Neural cell (in vitro differentiated cells): Measurements from ENCODE around the gene LGALS9C.
"Not testable (repeated sequence)": the region's sequence is repeated elsewhere in the genome, so short reads cannot be mapped to it uniquely, and the experiment has no call there.

ENCODE experiments used
- EP300 ChIP-seq: fragments of 450-650 bp; conservative IDR thresholded peaks from 2 replicates; pipeline ENCODE4 v1.6.1; 2014; ENCODE audit warnings: antibody characterized with exemption, mild to moderate bottlenecking, moderate library complexity; ENCODE audit not compliant: poor library complexity, severe bottlenecking
- EZH2 ChIP-seq: fragments of 200-600, 300-800 bp; shearing (Covaris generic), sonication (generic); IDR thresholded peaks from 2 replicates; pipeline ENCODE4 v1.6.1; 2014; ENCODE audit warnings: antibody characterized with exemption, low read length, borderline replicate concordance, mild to moderate bottlenecking; ENCODE audit not compliant: insufficient read depth, poor library complexity, severe bottlenecking
- MXI1 ChIP-seq: fragments of 450-650 bp; conservative IDR thresholded peaks from 2 replicates; pipeline ENCODE4 v1.6.1; 2014; ENCODE audit warnings: antibody characterized with exemption, mild to moderate bottlenecking; ENCODE audit not compliant: poor library complexity, severe bottlenecking
- POLR2AphosphoS5 ChIP-seq: IDR thresholded peaks from 2 replicates; pipeline ENCODE4 v1.6.1; 2012
- RAD21 ChIP-seq: fragments of 450-650 bp; conservative IDR thresholded peaks from 2 replicates; pipeline ENCODE4 v1.6.1; 2014; ENCODE audit warnings: antibody characterized with exemption, mild to moderate bottlenecking, moderate library complexity
- REST ChIP-seq: IDR thresholded peaks from 2 replicates; pipeline ENCODE4 v1.6.1; 2012; ENCODE audit warnings: borderline replicate concordance
- TAF1 ChIP-seq: IDR thresholded peaks from 2 replicates; pipeline ENCODE4 v1.6.1; 2012; ENCODE audit warnings: low read depth
- TF ChIP-seq, protein P1 (sequence below): fragments of 450-650 bp; IDR thresholded peaks from 2 replicates; pipeline ENCODE4 v1.5.1; 2014; ENCODE audit warnings: antibody characterized with exemption, mild to moderate bottlenecking, moderate library complexity; ENCODE audit not compliant: poor library complexity, severe bottlenecking

GRCh38 chr17:18439465-18439870 lies 37.1 kb upstream of the LGALS9C start:
- TF ChIP-seq, protein P1, sequence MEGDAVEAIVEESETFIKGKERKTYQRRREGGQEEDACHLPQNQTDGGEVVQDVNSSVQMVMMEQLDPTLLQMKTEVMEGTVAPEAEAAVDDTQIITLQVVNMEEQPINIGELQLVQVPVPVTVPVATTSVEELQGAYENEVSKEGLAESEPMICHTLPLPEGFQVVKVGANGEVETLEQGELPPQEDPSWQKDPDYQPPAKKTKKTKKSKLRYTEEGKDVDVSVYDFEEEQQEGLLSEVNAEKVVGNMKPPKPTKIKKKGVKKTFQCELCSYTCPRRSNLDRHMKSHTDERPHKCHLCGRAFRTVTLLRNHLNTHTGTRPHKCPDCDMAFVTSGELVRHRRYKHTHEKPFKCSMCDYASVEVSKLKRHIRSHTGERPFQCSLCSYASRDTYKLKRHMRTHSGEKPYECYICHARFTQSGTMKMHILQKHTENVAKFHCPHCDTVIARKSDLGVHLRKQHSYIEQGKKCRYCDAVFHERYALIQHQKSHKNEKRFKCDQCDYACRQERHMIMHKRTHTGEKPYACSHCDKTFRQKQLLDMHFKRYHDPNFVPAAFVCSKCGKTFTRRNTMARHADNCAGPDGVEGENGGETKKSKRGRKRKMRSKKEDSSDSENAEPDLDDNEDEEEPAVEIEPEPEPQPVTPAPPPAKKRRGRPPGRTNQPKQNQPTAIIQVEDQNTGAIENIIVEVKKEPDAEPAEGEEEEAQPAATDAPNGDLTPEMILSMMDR = not testable (repeated sequence)
- TF ChIP-seq EP300, EZH2, TAF1, MXI1, RAD21, POLR2AphosphoS5, REST: not testable (repeated sequence)
